Neural progenitor cell (in vitro differentiated cells): Measurements from ENCODE around the gene SNX11. TPM values are rescaled to one million over a fixed set of nuclear protein-coding genes. Genes with fewer than 3 reads are reported as not detected.
A peak's percentile ranks its signal among the peaks of the same experiment; 100 is the strongest.

Source experiments
- DNase-seq: peaks from one replicate; pipeline ENCODE4 v3.0.0-alpha.2; 2016; ENCODE audit warnings: low spot score
- H2AFZ ChIP-seq: fragments of 200-600 bp; sonication (generic); replicated peaks from 2 replicates; pipeline ENCODE4 v1.6.1; 2016; ENCODE audit warnings: antibody characterized with exemption
- H3F3A ChIP-seq: fragments of 200-600 bp; sonication (generic); 2 replicates; pipeline ENCODE4 v1.6.1; 2016; ENCODE audit warnings: antibody characterized with exemption, low read depth
- H3K27ac ChIP-seq: fragments of 200-600 bp; sonication (generic); 2 replicates; pipeline ENCODE4 v1.5.1; 2016; ENCODE audit warnings: mild to moderate bottlenecking
- H3K27me3 ChIP-seq: fragments of 200-600 bp; sonication (generic); 2 replicates; pipeline ENCODE4 v1.6.1; 2016; ENCODE audit warnings: mild to moderate bottlenecking, moderate library complexity
- H3K36me3 ChIP-seq: fragments of 200-600 bp; sonication (generic); 2 replicates; pipeline ENCODE4 v1.5.1; 2016
- H3K4me1 ChIP-seq: fragments of 200-600 bp; sonication (generic); 2 replicates; pipeline ENCODE4 v1.6.1; 2016; ENCODE audit warnings: mixed run types
- H3K4me2 ChIP-seq: fragments of 200-600 bp; sonication (generic); 2 replicates; pipeline ENCODE4 v1.6.1; 2016
- H3K4me3 ChIP-seq: fragments of 200-600 bp; sonication (generic); 2 replicates; pipeline ENCODE4 v1.5.1; 2016
- H3K79me2 ChIP-seq: fragments of 200-600 bp; sonication (generic); 2 replicates; pipeline ENCODE4 v1.6.1; 2016; ENCODE audit warnings: low read depth
- H3K9ac ChIP-seq: fragments of 200-600 bp; sonication (generic); 2 replicates; pipeline ENCODE4 v1.6.1; 2016
- H3K9me3 ChIP-seq: fragments of 200-600 bp; sonication (generic); 2 replicates; pipeline ENCODE4 v1.5.1; 2016; ENCODE audit warnings: low read depth
- H4K20me1 ChIP-seq: fragments of 200-600 bp; sonication (generic); 2 replicates; pipeline ENCODE4 v1.6.1; 2016; ENCODE audit warnings: low read depth
- H3K27ac Mint-ChIP-seq: 3 replicates; pipeline ENCODE4 v1.8.0; 2021; ENCODE audit warnings: mixed read lengths
- H3K27me3 Mint-ChIP-seq: 2 replicates; pipeline ENCODE4 v1.8.0; 2022; ENCODE audit warnings: low read depth, mild to moderate bottlenecking, inconsistent platforms, moderate library complexity, mixed read lengths; ENCODE audit not compliant: insufficient read depth
- H3K36me3 Mint-ChIP-seq: 3 replicates; pipeline ENCODE4 v1.8.0; 2021; ENCODE audit warnings: mixed read lengths
- H3K4me1 Mint-ChIP-seq: 3 replicates; pipeline ENCODE4 v1.8.0; 2021; ENCODE audit warnings: mixed read lengths
- H3K4me3 Mint-ChIP-seq: 3 replicates; pipeline ENCODE4 v1.8.0; 2021; ENCODE audit warnings: mild to moderate bottlenecking, moderate library complexity, mixed read lengths
- H3K9me3 Mint-ChIP-seq: 3 replicates; pipeline ENCODE4 v1.8.0; 2020; ENCODE audit warnings: mixed read lengths
- EZH2 ChIP-seq: fragments of 200-600 bp; sonication (generic); IDR thresholded peaks from 2 replicates; pipeline ENCODE4 v1.6.1; 2017; ENCODE audit warnings: antibody characterized with exemption, mild to moderate bottlenecking, moderate library complexity
- EZH2phosphoT487 ChIP-seq: fragments of 200-600 bp; sonication (generic); IDR thresholded peaks from 2 replicates; pipeline ENCODE4 v1.6.1; 2017; ENCODE audit warnings: antibody characterized with exemption
- total RNA-seq: library from RNA; depleted of rRNA; stranded (reverse); fragments of >200 nt; gene quantifications from 2 replicates; pipeline ENCODE4 v1.2.3, GENCODE V29; 2015; ENCODE audit warnings: low replicate concordance
- TF ChIP-seq, protein P1 (sequence below): fragments of 200-600 bp; sonication (generic); IDR thresholded peaks from 2 replicates; pipeline ENCODE4 v1.5.1; 2017; ENCODE audit warnings: antibody characterized with exemption, mild to moderate bottlenecking

SNX11 gene
- total RNA-seq, 1 donor from 2014 or later = 23.4 TPM

DNA sequence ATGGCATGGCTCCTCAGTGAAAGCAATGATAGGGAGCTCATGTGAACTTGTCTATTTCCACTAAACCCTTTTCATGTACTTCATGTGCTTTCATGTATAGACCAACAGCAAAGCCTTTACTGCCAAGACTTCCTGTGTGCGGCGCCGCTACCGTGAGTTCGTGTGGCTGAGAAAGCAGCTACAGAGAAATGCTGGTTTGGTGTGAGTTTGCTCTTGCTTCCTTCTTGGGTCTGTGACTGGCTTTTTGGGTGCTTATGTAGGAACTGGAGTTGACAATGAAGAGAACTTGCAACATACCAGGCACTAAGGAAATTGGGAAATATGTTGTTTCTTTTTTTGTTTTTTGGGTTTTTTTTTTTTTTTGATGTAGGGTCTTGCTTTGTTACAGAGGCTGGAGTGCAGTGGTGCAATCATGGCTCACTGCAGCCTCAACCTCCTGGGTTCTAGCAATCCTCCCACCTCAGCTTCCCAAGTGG lies 5.7 kb downstream of the SNX11 start:
- Histone ChIP-seq H3F3A (peaks cover 4% of the 10 kb centered on the region), H3K79me2 (peaks cover 42% of the 10 kb centered on the region)

DNA sequence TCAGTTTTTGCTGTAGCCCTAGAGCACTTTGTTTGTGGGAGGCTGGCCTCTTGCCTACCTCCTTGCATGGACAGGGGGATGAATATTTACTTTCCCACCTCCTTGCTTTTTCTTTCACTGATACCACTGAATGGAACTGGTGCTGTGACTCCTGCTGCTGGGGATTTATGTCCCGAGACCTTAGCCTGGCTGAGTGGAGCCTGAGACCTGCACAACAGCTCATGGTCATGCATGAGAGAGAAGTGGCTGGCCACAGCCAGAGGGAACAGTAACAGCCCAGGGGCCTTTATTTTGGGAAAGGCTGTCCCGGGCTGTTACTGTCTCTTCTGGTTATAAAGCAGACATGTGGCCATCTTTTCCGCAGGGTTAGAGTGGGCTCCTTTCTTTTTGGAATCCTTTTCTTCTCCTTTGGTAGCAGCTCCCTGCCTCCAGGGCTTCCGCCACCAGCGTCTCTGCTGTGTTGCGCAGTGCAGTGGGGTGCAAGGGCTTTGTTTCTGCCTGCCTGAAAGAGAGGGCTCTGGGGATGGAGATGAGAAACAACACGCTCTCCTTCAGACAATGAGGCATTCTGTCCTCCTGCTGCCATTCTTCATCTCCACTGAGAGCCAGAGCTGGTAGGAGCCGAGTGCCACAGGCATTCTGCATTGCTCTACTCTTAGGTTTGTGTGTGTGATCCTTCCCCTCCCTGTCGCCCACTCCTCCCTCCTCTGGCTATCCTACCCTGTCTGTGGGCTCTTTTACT lies 14.5 kb downstream of the SNX11 start:
- Histone ChIP-seq H3F3A (peaks cover 38% of the 10 kb centered on the region), H3K27me3 (no peaks in the 10 kb centered on the region), H3K9me3 (no peaks in the 10 kb centered on the region), H3K4me3 (no peak overlapping the region), H3K9ac (peak overlapping the region; percentile 45), H3K4me2 (peak overlapping the region; percentile 66), H3K4me1 (peaks cover 29% of the 10 kb centered on the region), H3K36me3 (no peaks in the 10 kb centered on the region), H2AFZ (no peak overlapping the region), H3K79me2 (no peaks in the 10 kb centered on the region), H4K20me1 (peaks cover 15% of the 10 kb centered on the region), H3K27ac (peak overlapping the region; percentile 88)
- Mint-ChIP-seq H3K27me3 (peaks cover 2% of the 10 kb centered on the region), H3K27ac (peak overlapping the region; percentile 92), H3K4me1 (peaks cover 43% of the 10 kb centered on the region), H3K36me3 (peaks cover 23% of the 10 kb centered on the region), H3K9me3 (no peaks in the 10 kb centered on the region), H3K4me3 (peak overlapping the region; percentile 79)
- TF ChIP-seq EZH2phosphoT487 (no peak), EZH2 (no peak)
- TF ChIP-seq, protein P1, sequence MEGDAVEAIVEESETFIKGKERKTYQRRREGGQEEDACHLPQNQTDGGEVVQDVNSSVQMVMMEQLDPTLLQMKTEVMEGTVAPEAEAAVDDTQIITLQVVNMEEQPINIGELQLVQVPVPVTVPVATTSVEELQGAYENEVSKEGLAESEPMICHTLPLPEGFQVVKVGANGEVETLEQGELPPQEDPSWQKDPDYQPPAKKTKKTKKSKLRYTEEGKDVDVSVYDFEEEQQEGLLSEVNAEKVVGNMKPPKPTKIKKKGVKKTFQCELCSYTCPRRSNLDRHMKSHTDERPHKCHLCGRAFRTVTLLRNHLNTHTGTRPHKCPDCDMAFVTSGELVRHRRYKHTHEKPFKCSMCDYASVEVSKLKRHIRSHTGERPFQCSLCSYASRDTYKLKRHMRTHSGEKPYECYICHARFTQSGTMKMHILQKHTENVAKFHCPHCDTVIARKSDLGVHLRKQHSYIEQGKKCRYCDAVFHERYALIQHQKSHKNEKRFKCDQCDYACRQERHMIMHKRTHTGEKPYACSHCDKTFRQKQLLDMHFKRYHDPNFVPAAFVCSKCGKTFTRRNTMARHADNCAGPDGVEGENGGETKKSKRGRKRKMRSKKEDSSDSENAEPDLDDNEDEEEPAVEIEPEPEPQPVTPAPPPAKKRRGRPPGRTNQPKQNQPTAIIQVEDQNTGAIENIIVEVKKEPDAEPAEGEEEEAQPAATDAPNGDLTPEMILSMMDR = no peak
- peak; percentile 57 for DNase-seq

More for the DNA sequence above, 5.7 kb downstream of the SNX11 start:
- Mint-ChIP-seq H3K27ac (no peak overlapping the region), H3K9me3 (no peaks in the 10 kb centered on the region), H3K4me3 (no peak overlapping the region), H3K4me1 (peaks cover 8% of the 10 kb centered on the region), H3K36me3 (no peaks in the 10 kb centered on the region), H3K27me3 (peaks cover 3% of the 10 kb centered on the region)
- Histone ChIP-seq H3K9me3 (no peaks in the 10 kb centered on the region), H3K4me3 (no peak overlapping the region), H3K4me2 (no peak overlapping the region), H2AFZ (no peak overlapping the region), H3K27me3 (no peaks in the 10 kb centered on the region), H3K27ac (no peak overlapping the region), H4K20me1 (no peaks in the 10 kb centered on the region), H3K36me3 (no peaks in the 10 kb centered on the region), H3K9ac (no peak overlapping the region), H3K4me1 (peaks cover 7% of the 10 kb centered on the region)
- no peak for DNase-seq
- no peak for TF ChIP-seq EZH2
- no peak for TF ChIP-seq EZH2phosphoT487

- no peaks in the 10 kb centered on the region for H3K36me3 ChIP-seq
- peak overlapping the region; percentile 79 for H3K4me3 Mint-ChIP-seq
These were observed 15.1 kb downstream of the SNX11 start for GRCh38 chr17:48122665-48123045.

More at GRCh38 chr17:48122665-48123045, 15.1 kb downstream of the SNX11 start:
- Mint-ChIP-seq H3K9me3 (no peaks in the 10 kb centered on the region), H3K36me3 (peaks cover 23% of the 10 kb centered on the region), H3K27ac (peak overlapping the region; percentile 92), H3K4me1 (peaks cover 45% of the 10 kb centered on the region), H3K27me3 (peaks cover 2% of the 10 kb centered on the region)
- H3K9me3 ChIP-seq = no peaks in the 10 kb centered on the region
- H4K20me1 ChIP-seq = peaks cover 15% of the 10 kb centered on the region
- no peak overlapping the region for H2AFZ ChIP-seq
- H3K9ac ChIP-seq = no peak overlapping the region
- H3K4me3 ChIP-seq = no peak overlapping the region
- H3K79me2 ChIP-seq = no peaks in the 10 kb centered on the region
- DNase-seq = no peak
- peaks cover 29% of the 10 kb centered on the region for H3K4me1 ChIP-seq
- H3F3A ChIP-seq = peaks cover 38% of the 10 kb centered on the region
- no peak for TF ChIP-seq EZH2
- TF ChIP-seq EZH2phosphoT487 = no peak
- TF ChIP-seq, protein P1 = no peak
- no peaks in the 10 kb centered on the region for H3K27me3 ChIP-seq
- H3K27ac ChIP-seq = peak overlapping the region; percentile 88
- H3K4me2 ChIP-seq = peak overlapping the region; percentile 66
